Esophagus squamous epithelium (tissue), 4 donors: ENCODE results near the gene LGR6.

Source experiments
- CTCF ChIP-seq, 6 experiments: fragments of 450-650 bp in 4 of 6; fragments of 200-600 bp in 2 of 6; sonication (generic) in 2 of 6; IDR thresholded peaks; one replicate each; pipeline ENCODE4 v1.5.1; 2016 to 2019; ENCODE audit warnings: antibody characterized with exemption in 6 of 6, mild to moderate bottlenecking in 4 of 6, moderate library complexity in 4 of 6
- POLR2A ChIP-seq, 4 donors: fragments of 450-650 bp; IDR thresholded peaks; one replicate each; pipeline ENCODE4 v1.6.1; 2017; ENCODE audit warnings: antibody characterized with exemption in 4 of 4, mild to moderate bottlenecking in 4 of 4, moderate library complexity in 3 of 4

GRCh38 chr1:202189918-202190715 is 3.5 kb upstream of the LGR6 start:
- TF ChIP-seq CTCF (IDR thresholded peaks at IDR 0.05): no peak
- TF ChIP-seq POLR2A (IDR thresholded peaks at IDR 0.05): no peak
